GM12875 (cell line): ENCODE results near the gene HSF4.

Source experiments
- H3K4me3 ChIP-seq: one replicate; pipeline ENCODE4 v1.5.1; 2011; ENCODE audit warnings: low read depth, low read length, control low read depth
- TF ChIP-seq, protein P1 (sequence below): IDR thresholded peaks from 2 replicates; pipeline ENCODE4 v1.5.1; 2011; ENCODE audit warnings: low read depth, mild to moderate bottlenecking, control low read depth, inconsistent platforms, low read length, moderate library complexity, borderline replicate concordance; ENCODE audit not compliant: insufficient read depth

HSF4 gene

DNA sequence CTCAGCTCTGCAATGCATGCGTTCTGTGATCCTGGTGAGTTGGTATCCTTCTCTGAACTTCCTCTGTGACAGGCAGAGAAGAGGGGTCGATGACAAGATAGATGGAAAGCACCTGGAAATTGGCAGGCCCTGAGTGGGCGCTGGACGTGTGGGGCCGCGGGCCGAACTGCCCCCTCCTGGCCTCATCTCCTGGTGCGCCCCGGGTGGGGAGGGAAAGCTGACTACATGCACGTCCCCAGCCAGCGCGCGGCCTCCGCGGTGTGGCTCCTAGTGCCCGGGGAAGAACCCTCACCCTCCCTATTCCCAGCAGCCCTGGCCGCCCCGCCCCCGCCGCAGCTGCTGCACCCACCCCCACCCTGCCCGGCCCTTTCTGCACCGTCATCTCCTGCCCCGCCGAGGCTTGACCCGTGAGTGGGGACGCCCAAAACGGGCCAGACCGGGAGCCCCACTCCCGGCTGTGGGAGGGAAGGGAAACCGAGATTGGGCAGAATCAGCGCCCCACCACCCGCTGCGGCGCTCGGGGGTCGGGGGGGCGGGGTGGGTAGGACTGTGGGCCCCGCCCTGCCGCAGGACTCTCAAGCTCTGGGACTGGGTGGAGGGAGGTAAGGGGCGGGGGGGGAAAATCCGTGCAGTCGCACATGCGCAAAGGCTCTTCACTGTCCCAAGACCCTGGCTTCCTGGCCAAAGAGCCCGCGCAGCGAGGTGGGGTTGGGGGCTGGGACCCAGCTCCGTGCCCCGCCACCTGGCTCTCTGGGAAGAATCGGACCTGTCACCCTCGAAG is 5.8 kb downstream of the HSF4 start, which contains the start of gene NOL3:
Gene NOL3, plus strand, starts transcription at position 371 of the 781 bp plus-strand sequence.
- H3K4me3 ChIP-seq = peak within 1 kb of the TSS; percentile 38
- TF ChIP-seq, protein P1, sequence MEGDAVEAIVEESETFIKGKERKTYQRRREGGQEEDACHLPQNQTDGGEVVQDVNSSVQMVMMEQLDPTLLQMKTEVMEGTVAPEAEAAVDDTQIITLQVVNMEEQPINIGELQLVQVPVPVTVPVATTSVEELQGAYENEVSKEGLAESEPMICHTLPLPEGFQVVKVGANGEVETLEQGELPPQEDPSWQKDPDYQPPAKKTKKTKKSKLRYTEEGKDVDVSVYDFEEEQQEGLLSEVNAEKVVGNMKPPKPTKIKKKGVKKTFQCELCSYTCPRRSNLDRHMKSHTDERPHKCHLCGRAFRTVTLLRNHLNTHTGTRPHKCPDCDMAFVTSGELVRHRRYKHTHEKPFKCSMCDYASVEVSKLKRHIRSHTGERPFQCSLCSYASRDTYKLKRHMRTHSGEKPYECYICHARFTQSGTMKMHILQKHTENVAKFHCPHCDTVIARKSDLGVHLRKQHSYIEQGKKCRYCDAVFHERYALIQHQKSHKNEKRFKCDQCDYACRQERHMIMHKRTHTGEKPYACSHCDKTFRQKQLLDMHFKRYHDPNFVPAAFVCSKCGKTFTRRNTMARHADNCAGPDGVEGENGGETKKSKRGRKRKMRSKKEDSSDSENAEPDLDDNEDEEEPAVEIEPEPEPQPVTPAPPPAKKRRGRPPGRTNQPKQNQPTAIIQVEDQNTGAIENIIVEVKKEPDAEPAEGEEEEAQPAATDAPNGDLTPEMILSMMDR = no peak

DNA sequence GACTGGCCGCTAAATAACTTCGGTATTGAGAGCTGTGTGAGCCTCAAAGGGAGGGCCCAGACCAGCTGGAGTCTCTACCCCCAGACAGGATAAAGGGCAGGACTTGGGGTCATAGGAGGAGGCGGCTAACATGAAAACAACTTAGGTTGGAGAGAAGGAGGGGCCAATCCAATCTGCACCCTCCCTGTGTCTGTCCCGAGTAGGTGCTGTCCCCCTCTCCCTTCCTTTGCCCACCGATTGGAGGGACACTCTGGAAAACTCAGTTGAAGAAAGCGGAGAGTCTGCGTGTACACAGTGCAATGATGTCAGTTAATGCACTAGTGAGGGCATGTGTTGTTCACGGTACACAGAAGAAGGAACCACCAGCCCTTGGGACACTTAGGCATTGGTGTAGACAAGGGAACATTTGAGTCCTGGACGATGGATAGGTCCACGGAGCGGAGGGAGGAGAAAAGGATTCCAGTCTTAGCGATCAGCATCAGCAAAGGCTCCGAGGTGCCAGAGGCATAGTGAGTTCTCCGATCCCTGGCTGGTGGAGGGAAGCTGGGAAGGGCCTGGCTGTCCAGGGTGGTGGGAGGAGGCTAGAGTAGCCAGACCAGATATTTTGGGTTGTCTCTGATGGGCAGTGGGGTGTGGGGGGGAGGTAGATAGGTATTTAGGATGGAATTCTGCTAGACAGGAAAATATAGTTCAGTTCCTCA is 6.6 kb downstream of the HSF4 start:
- TF ChIP-seq, protein P1 = no peak
- peak overlapping the region; percentile 38 for H3K4me3 ChIP-seq

DNA sequence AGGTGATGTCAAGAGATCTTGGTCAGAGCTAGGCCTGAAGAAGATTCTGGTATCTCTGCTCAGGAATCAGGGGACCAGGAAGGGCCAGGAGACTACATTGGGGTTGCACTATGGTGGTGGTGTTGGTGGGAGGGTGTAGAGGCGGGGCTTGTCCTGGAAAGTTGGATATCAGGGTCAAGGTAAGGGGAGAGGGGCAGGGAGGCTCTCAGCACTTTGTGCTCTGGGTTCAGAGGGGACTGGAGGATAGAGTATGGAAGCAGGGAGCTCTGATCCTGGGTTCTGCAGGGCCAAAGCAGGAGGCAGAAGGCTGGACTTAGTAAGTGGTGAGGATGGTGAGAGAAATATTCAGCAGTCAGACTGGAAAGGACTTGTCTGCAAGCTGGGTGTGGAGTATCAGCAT is 8.8 kb downstream of the HSF4 start:
- TF ChIP-seq, protein P1 = no peak
- H3K4me3 ChIP-seq = no peak overlapping the region

DNA sequence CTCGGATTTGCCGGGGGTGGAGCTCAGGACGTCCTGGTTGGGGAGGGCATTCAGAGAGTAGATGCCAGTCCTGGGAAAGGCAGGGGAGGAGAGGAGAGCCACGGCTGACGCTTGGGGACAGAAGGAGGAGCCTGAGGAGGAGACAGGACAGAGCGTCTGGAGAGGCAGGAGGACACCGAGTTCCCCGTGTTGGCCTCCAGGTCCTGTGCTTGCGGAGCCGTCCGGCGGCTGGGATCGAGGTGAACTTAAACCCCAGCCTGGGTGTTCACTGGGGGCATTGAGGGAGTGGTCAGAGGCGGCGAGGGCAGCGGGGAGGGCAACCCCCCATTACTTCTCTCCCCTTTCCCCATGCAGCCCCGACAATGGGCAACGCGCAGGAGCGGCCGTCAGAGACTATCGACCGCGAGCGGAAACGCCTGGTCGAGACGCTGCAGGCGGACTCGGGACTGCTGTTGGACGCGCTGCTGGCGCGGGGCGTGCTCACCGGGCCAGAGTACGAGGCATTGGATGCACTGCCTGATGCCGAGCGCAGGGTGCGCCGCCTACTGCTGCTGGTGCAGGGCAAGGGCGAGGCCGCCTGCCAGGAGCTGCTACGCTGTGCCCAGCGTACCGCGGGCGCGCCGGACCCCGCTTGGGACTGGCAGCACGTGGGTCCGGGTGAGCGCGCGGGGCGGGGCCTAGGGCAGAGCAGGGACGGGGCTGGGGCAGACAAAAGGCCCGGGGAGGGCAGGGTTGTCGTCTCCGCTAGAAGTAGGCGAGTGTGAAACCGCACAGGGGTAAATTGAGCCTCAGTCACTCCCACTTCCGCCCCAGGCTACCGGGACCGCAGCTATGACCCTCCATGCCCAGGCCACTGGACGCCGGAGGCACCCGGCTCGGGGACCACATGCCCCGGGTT is 9.5 kb downstream of the HSF4 start:
- TF ChIP-seq, protein P1 = peak; percentile 16; the same call in 1 of the 2 replicates
- peak overlapping the region; percentile 40 for H3K4me3 ChIP-seq

DNA sequence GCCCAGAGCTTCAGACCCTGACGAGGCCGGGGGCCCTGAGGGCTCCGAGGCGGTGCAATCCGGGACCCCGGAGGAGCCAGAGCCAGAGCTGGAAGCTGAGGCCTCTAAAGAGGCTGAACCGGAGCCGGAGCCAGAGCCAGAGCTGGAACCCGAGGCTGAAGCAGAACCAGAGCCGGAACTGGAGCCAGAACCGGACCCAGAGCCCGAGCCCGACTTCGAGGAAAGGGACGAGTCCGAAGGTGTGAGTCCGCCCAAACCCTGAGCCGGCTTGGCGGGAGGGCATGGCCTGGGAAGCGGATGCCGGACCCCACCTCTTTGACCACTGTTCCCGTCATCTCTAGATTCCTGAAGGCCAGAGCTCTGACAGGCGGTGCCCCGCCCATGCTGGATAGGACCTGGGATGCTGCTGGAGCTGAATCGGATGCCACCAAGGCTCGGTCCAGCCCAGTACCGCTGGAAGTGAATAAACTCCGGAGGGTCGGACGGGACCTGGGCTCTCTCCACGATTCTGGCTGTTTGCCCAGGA is 10.2 kb downstream of the HSF4 start:
- TF ChIP-seq, protein P1 = no peak
- H3K4me3 ChIP-seq = no peak overlapping the region

DNA sequence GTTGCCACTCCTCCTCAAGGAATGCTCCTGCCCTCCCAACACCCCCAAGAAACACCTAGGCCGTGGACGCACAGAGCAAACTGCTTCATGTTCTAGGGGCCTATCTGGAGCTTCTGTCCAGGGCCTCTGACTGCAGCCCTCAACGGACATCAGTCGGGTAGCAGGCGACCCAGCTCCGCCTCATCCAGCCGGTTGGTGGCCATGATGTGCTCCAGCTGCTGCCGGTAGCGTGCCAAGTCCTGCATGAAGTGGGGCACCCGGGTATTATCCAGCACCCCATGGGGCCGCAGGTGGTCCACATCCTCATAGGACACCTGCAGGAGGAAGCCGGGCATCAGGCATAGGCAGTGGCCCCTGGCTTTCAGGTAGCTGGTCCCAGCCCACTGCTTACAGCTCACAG is 12.1 kb downstream of the HSF4 start:
- TF ChIP-seq, protein P1 = no peak
- H3K4me3 ChIP-seq = no peak overlapping the region
